ENCODE results near the gene DDIAS.

GRCh38 chr11:82867495-82868082, 33.9 kb upstream of the DDIAS start:
- TF ChIP-seq CTCF (IDR thresholded peaks at IDR 0.05) (peak in 3 of 4 experiments; percentile 50 to 78 (median 51)), EP300 (IDR thresholded peaks at IDR 0.05) (no peak), POLR2A (IDR thresholded peaks at IDR 0.05) (no peak)

Measured in sigmoid colon (tissue), 4 donors.